ENCODE measurements around the gene WWP2.

WWP2 gene

GRCh38 chr16:69773260-69773947 is 11.3 kb downstream of the WWP2 start:
- peaks cover 7% of the 10 kb centered on the region for H4K20me1 ChIP-seq (ENCODE audit: insufficient read depth, low read length)
- 0 out of 2 replicates have a peak, but pooled peaks cover 2% of the 10 kb centered on the region for H3F3A ChIP-seq (ENCODE audit: insufficient read depth, low read length)
- H3K4me3 ChIP-seq (ENCODE audit: low read length) = no peak overlapping the region
- H3K9me2 ChIP-seq (replicated peaks; ENCODE audit: insufficient read depth, low read length) = no peaks in the 10 kb centered on the region
- no peak overlapping the region for H3K9ac ChIP-seq (ENCODE audit: low read length)
- H3K9me3 ChIP-seq (replicated peaks; ENCODE audit: insufficient read depth, low read length) = no peaks in the 10 kb centered on the region
- H2AFZ ChIP-seq (ENCODE audit: low read length) = no peak overlapping the region
- H3K79me2 ChIP-seq (ENCODE audit: low read length) = peaks cover 89% of the 10 kb centered on the region
- no peak for DNase-seq
- H3K27me3 ChIP-seq (replicated peaks; ENCODE audit: insufficient read depth, low read length) = no peaks in the 10 kb centered on the region
- no peaks in the 10 kb centered on the region for H3K4me1 ChIP-seq (ENCODE audit: low read length)
- H3K36me3 ChIP-seq (replicated peaks; ENCODE audit: insufficient read depth, low read length) = no peaks in the 10 kb centered on the region
- no peak overlapping the region for H3K4me2 ChIP-seq (ENCODE audit: low read depth, low read length)
- TF ChIP-seq EZH2phosphoT487 (IDR thresholded peaks at IDR 0.05; ENCODE audit: low read length) (no peak), EZH2 (optimal IDR thresholded peaks at IDR 0.05; ENCODE audit: low read depth, low read length) (no peak), CTCF (IDR thresholded peaks at IDR 0.05; ENCODE audit: low read length) (no peak)
- no peak overlapping the region for H3K27ac ChIP-seq (ENCODE audit: low read length)

GRCh38 chr16:69775563-69775962 is 13.4 kb downstream of the WWP2 start:
- H3F3A ChIP-seq (ENCODE audit: insufficient read depth, low read length) = no peaks in the 10 kb centered on the region
- H3K27ac ChIP-seq (ENCODE audit: low read length) = no peak overlapping the region
- H3K9ac ChIP-seq (ENCODE audit: low read length) = no peak overlapping the region
- no peak for TF ChIP-seq EZH2phosphoT487 (IDR thresholded peaks at IDR 0.05; ENCODE audit: low read length)
- TF ChIP-seq EZH2 (optimal IDR thresholded peaks at IDR 0.05; ENCODE audit: low read depth, low read length) = no peak
- TF ChIP-seq CTCF (IDR thresholded peaks at IDR 0.05; ENCODE audit: low read length) = no peak
- H4K20me1 ChIP-seq (ENCODE audit: insufficient read depth, low read length) = peaks cover 4% of the 10 kb centered on the region
- no peak for DNase-seq
- no peaks in the 10 kb centered on the region for H3K27me3 ChIP-seq (replicated peaks; ENCODE audit: insufficient read depth, low read length)
- H2AFZ ChIP-seq (ENCODE audit: low read length) = no peak overlapping the region
- H3K79me2 ChIP-seq (ENCODE audit: low read length) = peaks cover 83% of the 10 kb centered on the region
- no peaks in the 10 kb centered on the region for H3K9me3 ChIP-seq (replicated peaks; ENCODE audit: insufficient read depth, low read length)
- no peaks in the 10 kb centered on the region for H3K4me1 ChIP-seq (ENCODE audit: low read length)
- H3K4me3 ChIP-seq (ENCODE audit: low read length) = no peak overlapping the region
- H3K9me2 ChIP-seq (replicated peaks; ENCODE audit: insufficient read depth, low read length) = no peaks in the 10 kb centered on the region
- no peak overlapping the region for H3K4me2 ChIP-seq (ENCODE audit: low read depth, low read length)
- H3K36me3 ChIP-seq (replicated peaks; ENCODE audit: insufficient read depth, low read length) = no peaks in the 10 kb centered on the region

DNA sequence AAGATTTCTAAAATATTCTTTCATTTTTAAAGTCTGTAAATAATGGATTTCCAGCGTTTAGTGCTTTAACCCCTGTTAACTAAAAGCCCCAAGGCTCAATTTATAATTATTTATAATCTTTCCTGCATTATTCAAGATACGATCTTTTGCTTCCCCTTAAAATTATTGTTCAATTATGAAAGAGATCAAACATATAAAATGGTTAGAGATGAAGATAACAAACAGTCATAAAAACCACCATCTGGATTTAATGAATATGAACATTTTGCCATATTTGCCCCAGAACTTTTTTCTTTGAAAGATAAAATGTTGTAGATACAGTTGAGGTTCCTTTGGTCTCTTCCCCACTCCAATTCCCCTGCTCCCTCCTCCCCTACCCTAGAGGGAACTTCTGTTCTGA is 17.6 kb downstream of the WWP2 start:
- Histone ChIP-seq H3K9ac (ENCODE audit: low read length) (no peak overlapping the region), H3K27ac (ENCODE audit: low read length) (no peak overlapping the region), H3F3A (ENCODE audit: insufficient read depth, low read length) (no peaks in the 10 kb centered on the region), H3K9me3 (replicated peaks; ENCODE audit: insufficient read depth, low read length) (no peaks in the 10 kb centered on the region), H3K4me2 (ENCODE audit: low read depth, low read length) (no peak overlapping the region), H2AFZ (ENCODE audit: low read length) (no peak overlapping the region), H3K79me2 (ENCODE audit: low read length) (peaks cover 51% of the 10 kb centered on the region), H4K20me1 (ENCODE audit: insufficient read depth, low read length) (no peaks in the 10 kb centered on the region), H3K9me2 (replicated peaks; ENCODE audit: insufficient read depth, low read length) (no peaks in the 10 kb centered on the region), H3K4me3 (ENCODE audit: low read length) (no peak overlapping the region), H3K4me1 (ENCODE audit: low read length) (no peaks in the 10 kb centered on the region), H3K36me3 (replicated peaks; ENCODE audit: insufficient read depth, low read length) (no peaks in the 10 kb centered on the region), H3K27me3 (replicated peaks; ENCODE audit: insufficient read depth, low read length) (no peaks in the 10 kb centered on the region)
- TF ChIP-seq EZH2 (optimal IDR thresholded peaks at IDR 0.05; ENCODE audit: low read depth, low read length) = no peak
- no peak for TF ChIP-seq EZH2phosphoT487 (IDR thresholded peaks at IDR 0.05; ENCODE audit: low read length)
- TF ChIP-seq CTCF (IDR thresholded peaks at IDR 0.05; ENCODE audit: low read length) = no peak
- DNase-seq = no peak

Data from MM.1S (cell line).